Fibroblast of lung (primary cell): ENCODE measurements around the gene GGPS1.

Experiments
- CTCF ChIP-seq, 2 donors: IDR thresholded peaks in 1 of 2; conservative IDR thresholded peaks in 1 of 2; 1 replicate in 1 of 2; 2 replicates in 1 of 2; pipeline ENCODE4 v1.5.1; 2011 to 2012; ENCODE audit warnings: low read length in 2 of 2, control low read depth in 1 of 2, inconsistent platforms in 1 of 2, low read depth in 1 of 2, mild to moderate bottlenecking in 1 of 2
- EZH2 ChIP-seq: IDR thresholded peaks from 2 replicates; pipeline ENCODE4 v1.5.1; 2012; ENCODE audit warnings: low read length, control low read depth, mild to moderate bottlenecking; ENCODE audit errors: missing control alignments

- no peak for TF ChIP-seq CTCF (conservative IDR thresholded peaks at IDR 0.05 in 1 of 2, IDR thresholded peaks at IDR 0.05 in 1 of 2; ENCODE audit: low read depth in 1 of 2, low read length in 2 of 2)
- no peak for TF ChIP-seq EZH2
Measured at GRCh38 chr1:235326719-235327558, 1.4 kb upstream of the GGPS1 start.
